Measurements from ENCODE around the gene CHKB. TPM values are rescaled to one million over a fixed set of nuclear protein-coding genes. Genes with fewer than 3 reads are reported as not detected.

The CHKB gene
- total RNA-seq, 1 experiment from 2014 or later, result 55.1 TPM

GRCh38 chr22:50584106-50585096 lies 1.8 kb upstream of the CHKB start (continued):
- TF ChIP-seq REST (IDR thresholded peaks at IDR 0.05; ENCODE audit: low read depth) (no peak), TCF7L2 (IDR thresholded peaks at IDR 0.05; ENCODE audit: borderline replicate concordance, extremely low read depth, insufficient read depth, insufficient read length) (no peak), CBX3 (IDR thresholded peaks at IDR 0.05; ENCODE audit: low read depth) (no peak), CTCF (IDR thresholded peaks at IDR 0.05 in 2 of 3, conservative IDR thresholded peaks at IDR 0.05 in 1 of 3; ENCODE audit: borderline replicate concordance in 1 of 3, insufficient read depth in 1 of 3, low read depth in 2 of 3, low read length in 2 of 3) (no peak), JUND (IDR thresholded peaks at IDR 0.05) (no peak), ZNF274 (IDR thresholded peaks at IDR 0.05; ENCODE audit: low read depth, low read length) (no peak)
